ENCODE measurements around the gene SORD.

SORD gene

DNA sequence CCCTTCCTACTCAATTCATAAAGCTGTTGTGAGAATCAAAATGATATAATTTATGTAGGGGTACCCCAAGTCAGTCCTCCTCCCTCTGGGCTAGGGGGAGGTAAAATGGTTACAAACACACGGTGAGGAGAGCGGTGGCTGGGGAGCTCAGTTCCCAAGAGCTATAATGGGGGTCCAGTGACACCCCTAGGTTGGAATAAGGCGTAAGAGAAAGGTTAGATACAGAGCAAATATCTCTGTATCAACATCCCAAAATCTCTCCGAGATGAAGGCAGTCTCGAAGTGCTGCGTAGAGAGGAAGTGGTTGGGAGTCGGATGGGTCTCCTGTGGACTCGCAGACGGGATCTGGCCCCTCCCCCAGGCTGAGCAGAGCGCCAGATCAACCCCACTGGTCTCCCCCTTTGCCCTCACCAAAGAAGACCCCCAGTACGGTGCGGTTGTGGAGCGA lies 89.2 kb downstream of the SORD start:
- Mint-ChIP-seq H3K4me1 (peaks cover 47% of the 10 kb centered on the region), H3K4me3 (peak overlapping the region; percentile 28), H3K27ac (no peak overlapping the region), H3K36me3 (no peaks in the 10 kb centered on the region), H3K9me3 (no peaks in the 10 kb centered on the region)
- no peak for ATAC-seq
- no peak for DNase-seq (ENCODE audit: low spot score in 2 of 2)

DNA sequence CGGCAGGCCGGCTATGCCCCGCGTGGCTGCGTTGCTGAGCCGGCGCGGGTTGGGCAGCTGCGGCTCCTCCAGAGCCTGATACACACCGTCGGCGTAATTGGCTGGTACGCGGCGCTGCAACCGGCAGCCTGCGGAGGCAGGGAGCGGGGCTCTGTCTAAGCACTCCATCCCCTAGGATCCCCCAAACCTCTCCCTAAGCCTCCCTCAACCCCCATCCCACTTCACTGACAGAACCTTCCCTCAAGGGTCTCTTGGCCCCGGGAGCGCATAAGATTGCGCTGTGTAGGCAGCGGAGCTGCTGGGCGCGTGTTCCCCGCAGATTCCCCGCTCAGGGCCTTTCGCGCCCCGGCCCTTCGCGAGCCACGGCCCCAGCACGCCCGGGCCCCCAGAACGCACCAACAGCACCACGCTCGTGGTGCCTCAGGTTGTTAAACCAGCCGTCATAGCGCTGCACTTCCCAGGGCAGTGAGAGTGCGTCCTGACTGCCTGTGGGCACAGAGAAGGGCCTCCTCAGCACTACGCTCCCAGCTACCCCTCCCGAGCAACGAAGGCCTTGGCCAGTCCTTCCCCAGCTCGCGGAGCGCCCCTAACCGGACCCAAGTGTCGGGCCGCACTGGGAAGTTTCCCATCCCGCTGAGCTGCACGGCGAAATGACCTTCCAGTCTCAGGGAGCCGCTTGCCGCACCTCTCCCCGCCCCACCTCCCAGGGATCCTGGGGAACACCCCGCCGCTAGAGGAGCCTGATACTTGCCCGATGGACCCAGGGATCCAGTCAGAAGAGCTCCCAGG lies 89.8 kb downstream of the SORD start:
- Mint-ChIP-seq H3K9me3 (no peaks in the 10 kb centered on the region), H3K4me3 (peak overlapping the region; percentile 28), H3K27ac (no peak overlapping the region), H3K36me3 (no peaks in the 10 kb centered on the region), H3K4me1 (peaks cover 53% of the 10 kb centered on the region)
- no peak for DNase-seq (ENCODE audit: low spot score in 2 of 2)
- ATAC-seq = no peak

DNA sequence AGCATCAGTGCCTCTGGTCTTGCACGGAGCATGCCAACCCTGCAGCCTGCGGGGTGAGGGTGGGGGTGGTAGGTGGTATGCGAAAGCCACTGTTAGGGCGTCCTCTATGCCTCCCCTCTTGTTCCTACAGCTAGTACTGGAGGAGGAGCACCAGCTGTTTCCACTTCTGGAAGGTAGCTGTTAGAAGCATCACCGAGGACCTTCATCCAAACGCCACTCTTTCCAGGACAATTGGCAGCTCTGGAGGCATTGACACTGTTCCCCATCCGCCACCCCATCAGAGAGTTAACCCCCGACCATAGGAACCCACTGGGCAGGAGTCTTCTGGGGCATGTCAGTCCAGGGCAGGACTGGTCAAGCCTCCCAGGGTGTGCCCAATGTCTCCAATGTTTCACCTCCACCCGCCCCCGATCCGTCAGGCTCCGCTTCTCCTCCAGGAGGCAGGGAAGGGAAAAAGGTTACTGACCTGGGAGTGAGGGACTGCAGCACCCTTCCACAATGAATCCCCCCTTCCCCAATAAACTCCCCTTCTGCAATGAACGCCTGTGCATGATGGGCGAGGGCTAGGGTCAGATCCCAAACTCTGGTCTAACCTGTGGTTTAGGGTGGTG lies 90.5 kb downstream of the SORD start:
- peaks cover 60% of the 10 kb centered on the region for H3K4me1 Mint-ChIP-seq
- H3K9me3 Mint-ChIP-seq = no peaks in the 10 kb centered on the region
- no peaks in the 10 kb centered on the region for H3K36me3 Mint-ChIP-seq
- H3K27ac Mint-ChIP-seq = no peak overlapping the region
- H3K4me3 Mint-ChIP-seq = peak overlapping the region; percentile 7
- DNase-seq (ENCODE audit: low spot score in 2 of 2) = no peak
- no peak for ATAC-seq

DNA sequence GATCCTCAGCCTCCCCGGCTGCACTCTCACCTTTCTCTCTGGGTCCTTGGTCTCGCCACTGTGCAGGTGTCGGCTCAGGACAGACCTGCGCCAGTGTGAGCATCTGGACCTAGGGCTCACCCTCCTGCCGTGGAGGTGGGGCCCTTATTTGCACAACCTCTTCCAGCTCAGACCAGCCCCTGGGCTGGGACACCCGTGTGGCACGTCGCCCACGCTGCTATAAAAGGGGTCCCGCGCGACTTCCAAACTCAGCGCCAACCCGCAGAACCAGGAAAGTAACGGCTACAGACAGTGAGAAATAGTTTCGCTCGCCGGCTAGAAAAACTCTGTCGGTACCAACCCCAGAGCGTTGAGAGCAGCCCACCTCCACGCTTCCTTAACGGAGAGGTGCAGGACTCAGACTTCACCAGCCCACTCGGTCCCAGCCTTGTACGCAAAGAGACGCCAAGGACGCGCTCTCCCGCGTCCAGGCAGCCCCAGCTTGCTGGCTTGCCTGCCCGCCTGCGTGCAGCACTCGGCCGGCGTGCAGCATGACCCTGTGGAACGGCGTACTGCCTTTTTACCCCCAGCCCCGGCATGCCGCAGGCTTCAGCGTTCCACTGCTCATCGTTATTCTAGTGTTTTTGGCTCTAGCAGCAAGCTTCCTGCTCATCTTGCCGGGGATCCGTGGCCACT lies 91.2 kb downstream of the SORD start, which contains the start of the genes DUOX2 and DUOXA2:
Gene DUOX2 (minus strand): TSS at position 97 of the 675 bp plus-strand sequence. CDS start 761 bp downstream, outside the sequence.
Gene DUOXA2 (plus strand): TSS at position 251 of the 675 bp plus-strand sequence. CDS start 280 bp downstream, at position 531.
- Mint-ChIP-seq H3K27ac (no peak within 1 kb of the TSS), H3K4me3 (peak within 1 kb of the TSS; percentile 28)

DNA sequence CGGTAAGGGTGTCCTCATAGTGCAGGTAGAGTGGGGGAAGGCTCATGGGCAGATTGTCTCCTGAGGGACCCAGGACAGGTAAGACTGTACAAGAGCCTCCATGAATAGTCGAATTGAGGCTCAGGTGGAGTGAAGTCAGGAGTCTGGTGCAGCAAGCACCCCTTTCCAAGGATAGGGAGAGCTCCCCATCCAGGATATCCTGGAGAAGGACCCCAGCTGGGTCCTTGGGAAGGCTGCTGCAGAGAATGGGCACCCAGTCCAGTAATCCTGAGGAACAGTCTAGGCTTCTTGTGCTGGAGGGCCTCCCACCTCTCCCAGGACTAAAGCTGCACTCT lies 91.7 kb downstream of the SORD start:
- H3K4me1 Mint-ChIP-seq = peaks cover 60% of the 10 kb centered on the region

More for the DNA sequence above, 91.2 kb downstream of the SORD start, which contains the start of the genes DUOX2 and DUOXA2:
- Mint-ChIP-seq H3K4me1 (peaks cover 60% of the 10 kb centered on the region), H3K9me3 (no peaks in the 10 kb centered on the region), H3K36me3 (no peaks in the 10 kb centered on the region)
- no peak for DNase-seq (ENCODE audit: low spot score in 2 of 2)
- no peak for ATAC-seq

DNA sequence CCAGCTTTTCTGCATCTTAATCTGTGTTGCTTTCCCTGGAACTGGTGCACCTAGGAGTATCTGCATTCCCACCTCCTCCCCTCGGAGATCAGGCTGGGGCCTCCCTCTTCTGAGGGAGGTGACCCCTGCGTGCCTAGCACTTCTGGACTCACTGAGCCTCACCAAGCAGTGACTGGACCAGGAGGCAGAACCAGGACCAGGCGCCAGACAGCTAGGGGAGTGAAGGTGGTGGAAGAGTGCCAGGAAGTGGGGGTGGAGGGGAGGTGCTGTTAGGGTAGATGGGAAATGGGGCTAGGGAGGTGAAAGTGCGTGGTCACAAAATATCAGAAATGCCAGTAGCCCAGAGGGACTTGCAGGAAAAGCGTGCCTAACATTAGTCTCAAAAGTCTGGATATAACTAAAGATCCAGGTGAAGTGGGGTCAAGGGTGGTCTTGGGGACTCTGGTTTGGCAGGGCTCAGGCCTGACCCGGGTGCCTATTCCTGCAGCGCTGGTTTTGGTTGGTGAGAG lies 92.4 kb downstream of the SORD start:
- H3K27ac Mint-ChIP-seq = no peak overlapping the region
- no peak for ATAC-seq
- H3K4me3 Mint-ChIP-seq = no peak overlapping the region
- H3K36me3 Mint-ChIP-seq = no peaks in the 10 kb centered on the region
- H3K4me1 Mint-ChIP-seq = peaks cover 60% of the 10 kb centered on the region
- DNase-seq (ENCODE audit: low spot score in 2 of 2) = no peak
- H3K9me3 Mint-ChIP-seq = no peaks in the 10 kb centered on the region

More for the DNA sequence above, 91.7 kb downstream of the SORD start:
- peak overlapping the region; percentile 7 for H3K4me3 Mint-ChIP-seq
- H3K36me3 Mint-ChIP-seq = no peaks in the 10 kb centered on the region
- no peak for ATAC-seq
- DNase-seq (ENCODE audit: low spot score in 2 of 2) = no peak
- H3K27ac Mint-ChIP-seq = no peak overlapping the region
- no peaks in the 10 kb centered on the region for H3K9me3 Mint-ChIP-seq

GRCh38 chr15:45116006-45116481 lies 93.0 kb downstream of the SORD start:
- Mint-ChIP-seq H3K36me3 (no peaks in the 10 kb centered on the region), H3K4me1 (peaks cover 60% of the 10 kb centered on the region), H3K9me3 (no peaks in the 10 kb centered on the region), H3K4me3 (peak overlapping the region; percentile 49), H3K27ac (no peak overlapping the region)
- DNase-seq (ENCODE audit: low spot score in 2 of 2) (no peak), ATAC-seq (no peak)

GRCh38 chr15:45116482-45117307 lies 93.7 kb downstream of the SORD start:
- Mint-ChIP-seq H3K36me3 (no peaks in the 10 kb centered on the region), H3K4me1 (peaks cover 59% of the 10 kb centered on the region), H3K9me3 (no peaks in the 10 kb centered on the region), H3K27ac (no peak overlapping the region), H3K4me3 (peak overlapping the region; percentile 49)
- no peak for DNase-seq (ENCODE audit: low spot score in 2 of 2)
- no peak for ATAC-seq

DNA sequence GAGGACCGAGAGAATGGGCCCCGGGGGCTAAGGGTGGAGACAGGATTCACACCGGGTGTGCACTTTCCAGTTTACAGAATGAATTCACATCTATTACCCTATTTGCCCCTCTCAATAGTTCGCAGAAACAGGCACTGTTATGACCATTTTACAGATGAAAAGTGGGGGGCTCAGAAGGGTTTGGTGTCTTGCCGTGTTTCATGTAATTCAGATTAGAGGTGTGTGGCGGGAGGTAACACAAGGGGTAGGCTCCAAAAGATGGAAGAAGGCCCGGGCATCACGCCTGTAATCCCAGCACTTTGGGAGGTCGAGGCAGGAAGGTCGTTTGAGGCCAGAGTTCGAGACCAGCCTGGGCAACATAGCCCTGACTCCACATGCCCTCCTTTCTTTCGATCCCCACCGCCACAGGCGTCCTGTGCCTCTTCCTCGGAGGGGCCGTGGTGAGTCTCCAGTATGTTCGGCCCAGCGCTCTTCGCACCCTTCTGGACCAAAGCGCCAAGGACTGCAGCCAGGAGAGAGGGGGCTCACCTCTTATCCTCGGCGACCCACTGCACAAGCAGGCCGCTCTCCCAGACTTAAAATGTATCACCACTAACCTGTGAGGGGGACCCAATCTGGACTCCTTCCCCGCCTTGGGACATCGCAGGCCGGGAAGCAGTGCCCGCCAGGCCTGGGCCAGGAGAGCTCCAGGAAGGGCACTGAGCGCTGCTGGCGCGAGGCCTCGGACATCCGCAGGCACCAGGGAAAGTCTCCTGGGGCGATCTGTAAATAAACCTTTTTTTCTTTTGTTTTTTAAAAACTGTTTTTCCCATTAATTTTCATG lies 94.5 kb downstream of the SORD start:
- Mint-ChIP-seq H3K9me3 (no peaks in the 10 kb centered on the region), H3K36me3 (no peaks in the 10 kb centered on the region), H3K4me3 (peak overlapping the region; percentile 49), H3K27ac (no peak overlapping the region), H3K4me1 (peaks cover 51% of the 10 kb centered on the region)
- peak; percentile 2 for ATAC-seq
- DNase-seq (ENCODE audit: low spot score in 2 of 2) = no peak

DNA sequence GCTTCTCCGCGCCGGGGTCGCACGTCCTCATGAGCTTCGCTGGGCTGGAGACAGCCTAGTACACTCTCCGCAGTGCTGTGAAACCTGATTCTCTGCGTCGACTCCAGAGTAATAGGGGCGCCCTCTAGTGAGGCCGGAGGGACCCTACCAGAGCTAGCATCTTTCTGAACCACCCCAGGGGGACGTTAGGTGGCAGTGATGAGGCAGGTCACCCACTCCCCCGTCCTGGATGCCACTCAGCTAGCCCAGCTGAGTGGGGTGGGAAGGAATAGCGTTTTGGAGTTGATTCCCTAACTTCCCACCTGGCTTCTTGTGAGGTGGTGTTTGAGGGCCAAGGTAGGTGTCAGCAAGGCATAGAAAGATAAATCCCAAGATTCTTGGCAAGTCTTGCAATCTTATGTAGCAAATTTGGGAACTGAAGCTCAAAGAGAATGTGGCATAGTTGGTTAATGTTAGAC lies 95.2 kb downstream of the SORD start:
- Mint-ChIP-seq H3K9me3 (no peaks in the 10 kb centered on the region), H3K36me3 (no peaks in the 10 kb centered on the region), H3K27ac (no peak overlapping the region), H3K4me3 (peak overlapping the region; percentile 49), H3K4me1 (peaks cover 45% of the 10 kb centered on the region)
- ATAC-seq = peak; percentile 91
- DNase-seq (ENCODE audit: low spot score in 2 of 2) = peak; percentile 72 to 90

DNA sequence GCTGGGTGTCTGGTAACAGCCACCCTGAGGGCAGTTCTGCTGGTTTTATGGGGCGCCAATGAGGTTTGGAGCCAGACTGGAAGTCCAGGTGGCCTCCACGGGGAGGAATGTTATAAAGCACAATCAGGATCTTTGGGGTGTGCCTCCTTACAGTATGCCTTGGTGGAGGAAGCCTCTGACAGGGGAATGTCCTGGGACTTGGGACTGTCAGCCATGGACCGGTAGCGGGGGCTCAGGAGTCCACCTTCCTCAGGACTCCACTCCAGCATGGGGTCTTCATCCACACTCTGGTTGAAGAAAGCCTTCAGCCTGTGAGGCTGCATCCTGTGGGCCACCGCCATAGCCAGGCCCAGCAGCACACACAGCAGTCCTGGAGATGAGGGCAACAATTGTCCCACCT lies 96.0 kb downstream of the SORD start:
- ATAC-seq = no peak
- H3K9me3 Mint-ChIP-seq = no peaks in the 10 kb centered on the region

GRCh38 chr15:45120081-45120972 lies 97.3 kb downstream of the SORD start:
- DNase-seq (ENCODE audit: low spot score in 2 of 2) = no peak
- no peaks in the 10 kb centered on the region for H3K9me3 Mint-ChIP-seq
- H3K4me1 Mint-ChIP-seq = peaks cover 26% of the 10 kb centered on the region
- no peaks in the 10 kb centered on the region for H3K36me3 Mint-ChIP-seq
- H3K4me3 Mint-ChIP-seq = no peak overlapping the region
- no peak for ATAC-seq
- H3K27ac Mint-ChIP-seq = no peak overlapping the region

More for the DNA sequence above, 96.0 kb downstream of the SORD start:
- DNase-seq (ENCODE audit: low spot score in 2 of 2) = no peak
- no peak overlapping the region for H3K27ac Mint-ChIP-seq
- no peaks in the 10 kb centered on the region for H3K36me3 Mint-ChIP-seq
- H3K4me1 Mint-ChIP-seq = peaks cover 37% of the 10 kb centered on the region
- no peak overlapping the region for H3K4me3 Mint-ChIP-seq

DNA sequence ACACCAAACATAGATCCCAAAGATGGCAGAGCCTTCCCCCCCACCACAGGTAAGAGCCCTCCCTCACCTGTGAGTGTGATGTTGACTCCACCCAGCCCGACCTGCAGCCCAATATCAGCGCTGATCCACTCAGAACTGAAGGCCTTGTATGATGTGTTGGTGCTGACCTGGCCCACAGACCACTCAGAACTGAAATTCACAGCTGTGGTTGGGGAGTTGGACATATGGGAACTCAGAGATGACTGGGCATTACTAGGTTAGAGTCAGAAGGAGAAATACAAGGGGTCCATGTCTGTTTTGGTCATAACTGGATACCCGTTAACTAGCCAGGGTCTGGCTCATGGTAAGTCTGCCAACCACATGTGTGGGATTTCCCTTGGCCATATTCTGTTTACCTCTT lies 98.0 kb downstream of the SORD start:
- DNase-seq (ENCODE audit: low spot score in 2 of 2) (no peak), ATAC-seq (peak; percentile 2)
- Mint-ChIP-seq H3K36me3 (no peaks in the 10 kb centered on the region), H3K27ac (no peak overlapping the region), H3K9me3 (no peaks in the 10 kb centered on the region), H3K4me3 (no peak overlapping the region), H3K4me1 (peaks cover 22% of the 10 kb centered on the region)
